Endodermal cell (in vitro differentiated cells): ENCODE results near the gene ZBTB42. TPM values are rescaled to one million over a fixed set of nuclear protein-coding genes. Genes with fewer than 3 reads are reported as not detected.
A peak's percentile ranks its signal among the peaks of the same experiment; 100 is the strongest.

Source experiments
- DNase-seq: peaks from one replicate; pipeline ENCODE4 v3.0.0-alpha.2; 2017
- H3K27ac ChIP-seq: 2 replicates; pipeline ENCODE4 v1.5.1; 2013; ENCODE audit warnings: mild to moderate bottlenecking, low read depth, low read length, moderate library complexity
- H3K27me3 ChIP-seq: 2 replicates; pipeline ENCODE4 v1.6.1; 2013; ENCODE audit warnings: mild to moderate bottlenecking, low read length, moderate library complexity; ENCODE audit not compliant: insufficient read depth, control insufficient read depth, poor library complexity, severe bottlenecking
- H3K36me3 ChIP-seq: 2 replicates; pipeline ENCODE4 v1.7.0; 2013; ENCODE audit warnings: mild to moderate bottlenecking, low read length, moderate library complexity; ENCODE audit not compliant: control insufficient read depth, insufficient read depth
- H3K4me1 ChIP-seq: one replicate; pipeline ENCODE4 v1.7.0; 2013; ENCODE audit warnings: low read length; ENCODE audit not compliant: control insufficient read depth, insufficient read depth
- H3K4me3 ChIP-seq: 2 replicates; pipeline ENCODE4 v1.5.1; 2013; ENCODE audit warnings: mild to moderate bottlenecking, low read length, moderate library complexity
- H3K9ac ChIP-seq: 2 replicates; pipeline ENCODE4 v1.6.1; 2013; ENCODE audit warnings: mild to moderate bottlenecking, low read length, moderate library complexity; ENCODE audit not compliant: poor library complexity, severe bottlenecking; ENCODE audit errors: extremely low read depth
- H3K9me3 ChIP-seq: 2 replicates; pipeline ENCODE4 v1.6.1; 2013; ENCODE audit warnings: mild to moderate bottlenecking, low read length, moderate library complexity; ENCODE audit not compliant: control insufficient read depth
- H3K27ac Mint-ChIP-seq: 2 replicates; pipeline ENCODE4 v1.8.0; 2020; ENCODE audit warnings: mixed read lengths
- H3K27me3 Mint-ChIP-seq: 2 replicates; pipeline ENCODE4 v1.8.0; 2021; ENCODE audit warnings: mild to moderate bottlenecking, mixed read lengths; ENCODE audit not compliant: insufficient read depth
- H3K36me3 Mint-ChIP-seq: 2 replicates; pipeline ENCODE4 v1.8.0; 2020; ENCODE audit warnings: low read depth, mixed read lengths
- H3K4me1 Mint-ChIP-seq: 2 replicates; pipeline ENCODE4 v1.8.0; 2020; ENCODE audit warnings: mixed read lengths
- H3K4me3 Mint-ChIP-seq: 2 replicates; pipeline ENCODE4 v1.8.0; 2020; ENCODE audit warnings: mild to moderate bottlenecking, moderate library complexity, mixed read lengths
- H3K9me3 Mint-ChIP-seq: 2 replicates; pipeline ENCODE4 v1.8.0; 2020; ENCODE audit warnings: mild to moderate bottlenecking, mixed read lengths
- CTCF ChIP-seq: fragments of 200-600 bp; sonication (generic); conservative IDR thresholded peaks from 2 replicates; pipeline ENCODE4 v1.5.0; 2021; ENCODE audit warnings: antibody characterized with exemption, mild to moderate bottlenecking
- WGBS, 2 experiments: methylation state at CpG; one replicate each; pipeline versions ENCODE4 v1.1.5 to v1.1.7; 2013; ENCODE audit warnings: missing lambda C conversion rate in 2 of 2, mixed read lengths in 1 of 2; ENCODE audit not compliant: insufficient coverage in 1 of 2, insufficient read length in 1 of 2; 5-methylcytosine and 5-hydroxymethylcytosine counted together
- total RNA-seq, 2 donors: library from RNA; stranded (reverse); fragmentation: NEBNext Ultra II Directional in 1 of 2; extraction: Animal tissue kit (Norgen Biotek cat#: 25700) in 1 of 2; gene quantifications; 2 replicates in 1 of 2; 3 replicates in 1 of 2; pipeline ENCODE4 v1.2.1, GENCODE V29; 2021

Gene ZBTB42
- total RNA-seq, 2 donors from 2014 or later = 7.7 to 8.4 TPM

GRCh38 chr14:104780513-104781030, 20.3 kb upstream of the ZBTB42 start:
- Mint-ChIP-seq H3K4me3 (no peak overlapping the region), H3K27ac (no peak overlapping the region), H3K4me1 (no peaks in the 10 kb centered on the region), H3K27me3 (no peaks in the 10 kb centered on the region), H3K36me3 (peaks cover 20% of the 10 kb centered on the region), H3K9me3 (no peaks in the 10 kb centered on the region)
- Histone ChIP-seq H3K4me3 (no peak overlapping the region), H3K9me3 (no peaks in the 10 kb centered on the region), H3K4me1 (no peaks in the 10 kb centered on the region), H3K27me3 (no peaks in the 10 kb centered on the region), H3K9ac (no peak overlapping the region), H3K36me3 (peaks cover 26% of the 10 kb centered on the region), H3K27ac (no peak overlapping the region)
- WGBS, 2 experiments = 94 to 97% methylated on average over 13 to 24 of the region's 24 CpGs
- no peak for DNase-seq
- TF ChIP-seq CTCF = no peak

GRCh38 chr14:104781271-104782077, 19.4 kb upstream of the ZBTB42 start:
- no peaks in the 10 kb centered on the region for H3K27me3 Mint-ChIP-seq
- Histone ChIP-seq H3K4me1 (no peaks in the 10 kb centered on the region), H3K36me3 (peaks cover 18% of the 10 kb centered on the region), H3K27ac (no peak overlapping the region), H3K27me3 (no peaks in the 10 kb centered on the region), H3K4me3 (no peak overlapping the region), H3K9ac (no peak overlapping the region), H3K9me3 (no peaks in the 10 kb centered on the region)
- H3K27ac Mint-ChIP-seq = no peak overlapping the region
- H3K9me3 Mint-ChIP-seq = no peaks in the 10 kb centered on the region
- peaks cover 11% of the 10 kb centered on the region for H3K36me3 Mint-ChIP-seq
- 90 to 97% methylated on average over 5 to 20 of the region's 20 CpGs for WGBS, 2 experiments
- H3K4me3 Mint-ChIP-seq = no peak overlapping the region
- H3K4me1 Mint-ChIP-seq = no peaks in the 10 kb centered on the region
- TF ChIP-seq CTCF = no peak
- DNase-seq = no peak

- no peaks in the 10 kb centered on the region for H3K4me1 Mint-ChIP-seq
- 92 to 95% methylated on average over 14 to 28 of the region's 28 CpGs for WGBS, 2 experiments
Measured at GRCh38 chr14:104782086-104782807, 18.7 kb upstream of the ZBTB42 start.

More at GRCh38 chr14:104782086-104782807, 18.7 kb upstream of the ZBTB42 start:
- no peak for TF ChIP-seq CTCF
- Histone ChIP-seq H3K4me3 (no peak overlapping the region), H3K27me3 (no peaks in the 10 kb centered on the region), H3K27ac (peak overlapping the region; percentile 63), H3K9ac (no peak overlapping the region), H3K4me1 (no peaks in the 10 kb centered on the region), H3K9me3 (no peaks in the 10 kb centered on the region), H3K36me3 (peaks cover 10% of the 10 kb centered on the region)
- Mint-ChIP-seq H3K4me3 (no peak overlapping the region), H3K27ac (no peak overlapping the region), H3K36me3 (peaks cover 4% of the 10 kb centered on the region), H3K27me3 (no peaks in the 10 kb centered on the region), H3K9me3 (no peaks in the 10 kb centered on the region)
- no peak for DNase-seq
